Fibroblast of lung (primary cell): Measurements from ENCODE around the gene XYLT2.

Experiments
- CTCF ChIP-seq, 2 donors: IDR thresholded peaks in 1 of 2; conservative IDR thresholded peaks in 1 of 2; 1 replicate in 1 of 2; 2 replicates in 1 of 2; pipeline ENCODE4 v1.5.1; 2011 to 2012; ENCODE audit warnings: low read length in 2 of 2, control low read depth in 1 of 2, inconsistent platforms in 1 of 2, low read depth in 1 of 2, mild to moderate bottlenecking in 1 of 2
- EZH2 ChIP-seq: IDR thresholded peaks from 2 replicates; pipeline ENCODE4 v1.5.1; 2012; ENCODE audit warnings: low read length, control low read depth, mild to moderate bottlenecking; ENCODE audit errors: missing control alignments

- TF ChIP-seq CTCF (conservative IDR thresholded peaks at IDR 0.05 in 1 of 2, IDR thresholded peaks at IDR 0.05 in 1 of 2; ENCODE audit: low read depth in 1 of 2, low read length in 2 of 2) (no peak), EZH2 (no peak)
These were observed 4.8 kb downstream of the XYLT2 start for GRCh38 chr17:50350733-50351132.
